A673 (cell line): ENCODE measurements around the gene NAPSA.

Experiments
- EZH2 ChIP-seq: fragments of 200-600 bp; sonication (generic); IDR thresholded peaks from 2 replicates; pipeline ENCODE4 v1.6.1; 2017; ENCODE audit warnings: borderline replicate concordance, low read depth, mild to moderate bottlenecking, mixed read lengths, antibody characterized with exemption, low read length; ENCODE audit not compliant: poor library complexity, severe bottlenecking
- TF ChIP-seq, protein P1 (sequence below): fragments of 300-800, 200-600 bp; sonication (generic); conservative IDR thresholded peaks from 2 replicates; pipeline ENCODE4 v1.5.1; 2017; ENCODE audit warnings: low read depth, mild to moderate bottlenecking, antibody characterized with exemption, low read length, moderate library complexity, mixed read lengths

DNA sequence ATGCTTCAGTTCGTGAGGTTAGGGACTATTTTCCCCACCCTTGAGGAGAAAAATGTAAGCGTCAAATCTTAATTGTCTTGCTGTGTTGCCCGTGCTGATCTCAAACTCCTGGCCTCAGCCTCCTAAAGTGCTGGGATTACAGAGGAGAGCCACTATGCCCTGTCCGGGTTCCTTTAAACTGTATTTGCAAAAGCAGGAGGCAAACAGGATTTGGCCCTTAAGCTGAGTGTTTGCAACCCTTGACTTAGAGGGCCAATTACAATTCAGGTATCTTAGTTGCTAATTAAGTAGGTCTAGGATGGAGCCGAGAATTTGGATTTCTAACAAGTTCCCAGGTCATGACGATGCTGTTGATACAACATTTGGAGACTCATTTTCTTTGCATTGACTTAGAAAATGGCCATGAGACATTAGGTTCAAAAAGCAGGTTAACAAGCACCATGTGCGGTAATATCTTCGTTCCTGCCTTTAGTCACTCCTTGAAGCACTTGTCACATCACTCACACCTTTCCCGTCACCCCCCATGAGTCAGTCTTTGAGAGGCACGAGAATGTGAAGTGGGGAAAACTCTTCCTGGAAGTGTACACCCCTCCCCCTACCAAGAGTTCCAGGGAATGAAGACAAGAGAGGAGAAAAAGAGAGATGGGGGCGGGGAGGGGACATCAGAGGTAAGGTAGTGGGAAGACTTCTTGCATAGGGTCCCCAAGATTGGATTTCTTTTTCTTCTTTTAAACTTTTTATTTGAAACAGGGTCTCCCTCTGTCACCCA lies 2.6 kb downstream of the NAPSA start:
- TF ChIP-seq, protein P1, sequence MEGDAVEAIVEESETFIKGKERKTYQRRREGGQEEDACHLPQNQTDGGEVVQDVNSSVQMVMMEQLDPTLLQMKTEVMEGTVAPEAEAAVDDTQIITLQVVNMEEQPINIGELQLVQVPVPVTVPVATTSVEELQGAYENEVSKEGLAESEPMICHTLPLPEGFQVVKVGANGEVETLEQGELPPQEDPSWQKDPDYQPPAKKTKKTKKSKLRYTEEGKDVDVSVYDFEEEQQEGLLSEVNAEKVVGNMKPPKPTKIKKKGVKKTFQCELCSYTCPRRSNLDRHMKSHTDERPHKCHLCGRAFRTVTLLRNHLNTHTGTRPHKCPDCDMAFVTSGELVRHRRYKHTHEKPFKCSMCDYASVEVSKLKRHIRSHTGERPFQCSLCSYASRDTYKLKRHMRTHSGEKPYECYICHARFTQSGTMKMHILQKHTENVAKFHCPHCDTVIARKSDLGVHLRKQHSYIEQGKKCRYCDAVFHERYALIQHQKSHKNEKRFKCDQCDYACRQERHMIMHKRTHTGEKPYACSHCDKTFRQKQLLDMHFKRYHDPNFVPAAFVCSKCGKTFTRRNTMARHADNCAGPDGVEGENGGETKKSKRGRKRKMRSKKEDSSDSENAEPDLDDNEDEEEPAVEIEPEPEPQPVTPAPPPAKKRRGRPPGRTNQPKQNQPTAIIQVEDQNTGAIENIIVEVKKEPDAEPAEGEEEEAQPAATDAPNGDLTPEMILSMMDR, result no peak
- TF ChIP-seq EZH2, result no peak
